ENCODE results near the gene GRB10. TPM values are rescaled to one million over a fixed set of nuclear protein-coding genes. Genes with fewer than 3 reads are reported as not detected.

The GRB10 gene
- total RNA-seq, 4 donors from 2014 or later, result 40.4 to 88.6 (median 61.1) TPM

DNA sequence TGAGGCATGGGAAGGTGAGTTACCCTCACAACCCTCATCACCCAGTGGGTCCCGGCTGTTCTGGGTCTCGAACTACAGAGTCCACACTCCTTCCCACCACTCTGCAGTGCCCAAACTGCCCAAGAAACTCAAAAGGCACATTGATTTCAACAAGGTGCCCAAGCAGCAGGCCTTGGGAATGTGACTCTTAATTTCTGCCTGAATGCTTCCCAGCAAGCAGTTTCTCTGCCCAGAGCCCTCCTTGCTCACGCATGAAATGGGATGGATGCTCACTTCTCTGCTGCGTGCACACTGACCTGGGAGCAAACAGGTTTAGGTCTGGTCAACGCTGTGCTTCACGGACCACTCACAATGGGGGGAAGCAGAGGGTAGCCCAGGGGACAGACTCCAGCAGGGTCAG, 77.9 kb downstream of the GRB10 start:
- no peak for DNase-seq
- H3K9me3 ChIP-seq, result no peaks in the 10 kb centered on the region

DNA sequence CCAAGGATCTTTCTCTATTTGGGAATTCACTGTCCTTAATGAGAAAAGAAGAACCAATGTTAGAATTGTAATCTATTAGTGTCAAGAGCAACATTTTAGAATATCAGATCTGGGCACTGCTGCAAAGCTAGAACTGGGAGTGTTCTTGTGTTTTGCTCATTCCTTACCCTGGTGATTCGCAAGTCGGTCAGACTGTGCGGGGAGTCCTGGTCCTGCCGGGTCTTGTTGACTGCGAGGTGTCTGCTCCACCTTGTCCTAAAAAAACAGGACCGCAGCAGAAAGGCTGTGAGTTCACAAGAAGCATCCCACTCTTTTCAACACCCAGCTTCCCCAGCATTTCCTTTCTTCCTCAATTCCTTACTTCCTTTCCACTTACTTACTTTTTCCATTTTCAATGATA, 79.0 kb downstream of the GRB10 start:
- intact Hi-C loops (cut with DNase I; ENCODE audit: low total_unique reads), result no loop called here
- H3K4me1 ChIP-seq, result peaks cover 0 to 8% of the 10 kb centered on the region in 2 donors
- no peaks in the 10 kb centered on the region for H3K27me3 ChIP-seq
- H3K36me3 ChIP-seq, result peaks cover 0 to 25% of the 10 kb centered on the region in 2 donors
- in situ Hi-C loops (cut with MboI; ENCODE audit: low sequenced_read_pairs in 4 of 4), result no loop called here
- TF ChIP-seq, protein P1, sequence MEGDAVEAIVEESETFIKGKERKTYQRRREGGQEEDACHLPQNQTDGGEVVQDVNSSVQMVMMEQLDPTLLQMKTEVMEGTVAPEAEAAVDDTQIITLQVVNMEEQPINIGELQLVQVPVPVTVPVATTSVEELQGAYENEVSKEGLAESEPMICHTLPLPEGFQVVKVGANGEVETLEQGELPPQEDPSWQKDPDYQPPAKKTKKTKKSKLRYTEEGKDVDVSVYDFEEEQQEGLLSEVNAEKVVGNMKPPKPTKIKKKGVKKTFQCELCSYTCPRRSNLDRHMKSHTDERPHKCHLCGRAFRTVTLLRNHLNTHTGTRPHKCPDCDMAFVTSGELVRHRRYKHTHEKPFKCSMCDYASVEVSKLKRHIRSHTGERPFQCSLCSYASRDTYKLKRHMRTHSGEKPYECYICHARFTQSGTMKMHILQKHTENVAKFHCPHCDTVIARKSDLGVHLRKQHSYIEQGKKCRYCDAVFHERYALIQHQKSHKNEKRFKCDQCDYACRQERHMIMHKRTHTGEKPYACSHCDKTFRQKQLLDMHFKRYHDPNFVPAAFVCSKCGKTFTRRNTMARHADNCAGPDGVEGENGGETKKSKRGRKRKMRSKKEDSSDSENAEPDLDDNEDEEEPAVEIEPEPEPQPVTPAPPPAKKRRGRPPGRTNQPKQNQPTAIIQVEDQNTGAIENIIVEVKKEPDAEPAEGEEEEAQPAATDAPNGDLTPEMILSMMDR (IDR thresholded peaks at IDR 0.05 in 4 of 5, conservative IDR thresholded peaks at IDR 0.05 in 1 of 5), result no peak
- no peak for TF ChIP-seq POLR2A (IDR thresholded peaks at IDR 0.05)
- no peak for ATAC-seq
- no peak overlapping the region for H3K27ac ChIP-seq
- no peak for DNase-seq
- no peaks in the 10 kb centered on the region for H3K9me3 ChIP-seq
- no peak overlapping the region for H3K4me3 ChIP-seq

More for the DNA sequence above, 77.9 kb downstream of the GRB10 start:
- Histone ChIP-seq H3K36me3 (peaks cover 0 to 25% of the 10 kb centered on the region in 2 donors), H3K4me1 (peaks cover 3 to 15% of the 10 kb centered on the region in 2 donors), H3K4me3 (no peak overlapping the region), H3K27me3 (no peaks in the 10 kb centered on the region), H3K27ac (no peak overlapping the region)
- intact Hi-C loops (cut with DNase I; ENCODE audit: low total_unique reads) (no loop called here), in situ Hi-C loops (cut with MboI; ENCODE audit: low sequenced_read_pairs in 4 of 4) (no loop called here)
- TF ChIP-seq, protein P1 (IDR thresholded peaks at IDR 0.05 in 4 of 5, conservative IDR thresholded peaks at IDR 0.05 in 1 of 5), result no peak
- no peak for TF ChIP-seq POLR2A (IDR thresholded peaks at IDR 0.05)
- no peak for ATAC-seq

DNA sequence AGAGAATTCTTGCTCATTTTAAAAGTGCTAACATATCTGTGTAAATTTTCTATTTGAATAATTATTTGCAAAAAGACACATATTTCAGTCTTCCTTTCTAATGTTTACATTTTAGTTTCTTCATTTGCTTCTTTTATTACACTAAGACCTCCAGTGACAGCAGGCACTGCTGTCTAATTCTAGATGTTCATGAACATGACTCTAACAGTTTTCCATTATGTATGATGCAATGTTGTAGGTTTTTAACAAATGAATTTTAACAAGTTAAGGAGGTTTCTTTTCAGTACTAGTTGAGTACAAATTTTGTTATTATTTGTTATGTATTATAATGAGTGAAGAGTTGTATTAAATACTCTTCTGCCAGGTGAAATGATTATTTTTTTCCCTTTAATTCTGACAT, 83.6 kb downstream of the GRB10 start:
- no peaks in the 10 kb centered on the region for H3K27me3 ChIP-seq
- in situ Hi-C loops (cut with MboI; ENCODE audit: low sequenced_read_pairs in 4 of 4) (loop anchor here in 2 of 4 donors (25.0 kb wide), 2 partner anchors 237 to 487 kb away; partner anchors contain the start of gene FIGNL1 (in 2 of the 2)), intact Hi-C loops (cut with DNase I; ENCODE audit: low total_unique reads) (no loop called here)
- no peak overlapping the region for H3K4me3 ChIP-seq
- ATAC-seq (no peak), DNase-seq (no peak)
- H3K36me3 ChIP-seq, result peaks cover 0 to 27% of the 10 kb centered on the region in 2 donors
- TF ChIP-seq, protein P1 (IDR thresholded peaks at IDR 0.05 in 4 of 5, conservative IDR thresholded peaks at IDR 0.05 in 1 of 5), result no peak
- TF ChIP-seq POLR2A (IDR thresholded peaks at IDR 0.05), result no peak
- no peaks in the 10 kb centered on the region for H3K9me3 ChIP-seq
- peaks cover 4 to 13% of the 10 kb centered on the region in 2 donors for H3K4me1 ChIP-seq
- no peak overlapping the region for H3K27ac ChIP-seq

DNA sequence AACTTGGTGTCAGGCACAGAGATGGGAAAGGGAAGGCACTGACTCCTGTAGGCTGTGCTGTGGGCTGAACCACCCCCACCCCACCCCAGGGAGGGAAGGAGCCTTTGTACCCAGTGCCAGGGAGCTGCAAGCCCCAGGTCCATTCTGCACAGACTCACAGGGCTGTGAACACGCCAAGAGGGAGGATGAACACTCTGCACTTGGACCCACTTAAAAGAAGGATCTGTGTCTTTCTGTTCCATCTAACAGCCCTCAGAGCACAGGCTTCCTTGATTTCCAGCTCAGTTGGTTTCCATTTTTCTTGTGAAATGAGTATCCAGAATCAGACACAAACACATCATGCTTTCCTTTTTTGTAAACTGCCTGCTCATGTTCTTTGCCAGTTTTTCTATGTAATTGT, 84.9 kb downstream of the GRB10 start:
- ATAC-seq, result no peak
- Histone ChIP-seq H3K4me3 (no peak overlapping the region), H3K9me3 (no peaks in the 10 kb centered on the region), H3K4me1 (peaks cover 6 to 16% of the 10 kb centered on the region in 2 donors), H3K27ac (no peak overlapping the region), H3K27me3 (no peaks in the 10 kb centered on the region), H3K36me3 (peaks cover 0 to 25% of the 10 kb centered on the region in 2 donors)
- in situ Hi-C loops (cut with MboI; ENCODE audit: low sequenced_read_pairs in 4 of 4) (loop anchor here in 2 of 4 donors (25.0 kb wide), 2 partner anchors 235 to 485 kb away; partner anchors contain the start of gene FIGNL1 (in 2 of the 2)), intact Hi-C loops (cut with DNase I; ENCODE audit: low total_unique reads) (no loop called here)
- TF ChIP-seq, protein P1 (IDR thresholded peaks at IDR 0.05 in 4 of 5, conservative IDR thresholded peaks at IDR 0.05 in 1 of 5), result no peak
- TF ChIP-seq POLR2A (IDR thresholded peaks at IDR 0.05), result no peak
- no peak for DNase-seq
